ENCODE measurements around the gene ILK. TPM values are rescaled to one million over a fixed set of nuclear protein-coding genes. Genes with fewer than 3 reads are reported as not detected.
A peak's percentile ranks its signal among the peaks of the same experiment; 100 is the strongest.

Gene ILK
- total RNA-seq, 1 experiment from 2014 or later, result 86.5 TPM

- peaks cover 10% of the 10 kb centered on the region for H3K4me1 ChIP-seq (ENCODE audit: insufficient read depth, low read length, poor library complexity, severe bottlenecking)
- peak overlapping the region; percentile 65 for H3K4me3 ChIP-seq (ENCODE audit: low read depth, low read length, poor library complexity, severe bottlenecking)
- H3K27me3 ChIP-seq (replicated peaks; ENCODE audit: insufficient read depth, low read depth, low read length, poor library complexity), result no peaks in the 10 kb centered on the region
- no peaks in the 10 kb centered on the region for H3K9me3 ChIP-seq (ENCODE audit: low read depth, low read length, poor library complexity, severe bottlenecking)
- no TSS peak for BruUV-seq (replicated peaks)
- TF ChIP-seq EZH2 (IDR thresholded peaks at IDR 0.05; ENCODE audit: borderline replicate concordance, low read depth, low read length, poor library complexity, severe bottlenecking) (no peak), CTCF (conservative IDR thresholded peaks at IDR 0.05; ENCODE audit: low read depth, low read length) (no peak)
- POLR2A ChIA-PET (ENCODE audit: low non-redundant PET), result interaction anchor here (0.5 to 0.9 kb wide), 2 partner anchors 272 to 914 kb away, joined by 3 read pairs; no protein-coding TSS in a partner anchor
- peak; percentile 67 for DNase-seq (ENCODE audit: low spot score)
- H3K36me3 ChIP-seq (ENCODE audit: insufficient read depth, low read length, poor library complexity, severe bottlenecking), result no peaks in the 10 kb centered on the region
- H3K27ac ChIP-seq (ENCODE audit: low read depth, low read length, poor library complexity, severe bottlenecking), result peak overlapping the region; percentile 17
- CTCF ChIA-PET, result interaction anchor here (0.6 kb wide), 1 partner anchor 66 kb away, joined by 3 read pairs; the partner anchor contains the start of gene MRPL17
- intact Hi-C loops (cut with micrococcal nuclease; ENCODE audit: unreplicated experiment), result loop anchor here (5.0 to 10.0 kb wide), 2 partner anchors 150 to 233 kb away; no protein-coding TSS in a partner anchor
These were observed 13.8 kb downstream of the ILK start for GRCh38 chr11:6617315-6617781.

- peaks cover 10% of the 10 kb centered on the region for H3K4me1 ChIP-seq (ENCODE audit: insufficient read depth, low read length, poor library complexity, severe bottlenecking)
- no TSS peak for BruUV-seq (replicated peaks)
- intact Hi-C loops (cut with micrococcal nuclease; ENCODE audit: unreplicated experiment), result loop anchor here (2.0 to 10.0 kb wide), 3 partner anchors 64 to 234 kb away; partner anchors contain the start of gene MRPL17
- peak; percentile 93 for DNase-seq (ENCODE audit: low spot score)
- TF ChIP-seq CTCF (conservative IDR thresholded peaks at IDR 0.05; ENCODE audit: low read depth, low read length) (no peak), EZH2 (IDR thresholded peaks at IDR 0.05; ENCODE audit: borderline replicate concordance, low read depth, low read length, poor library complexity, severe bottlenecking) (no peak)
- ChIA-PET CTCF (no interaction called here), POLR2A (ENCODE audit: low non-redundant PET) (no interaction called here)
- no peaks in the 10 kb centered on the region for H3K36me3 ChIP-seq (ENCODE audit: insufficient read depth, low read length, poor library complexity, severe bottlenecking)
- H3K9me3 ChIP-seq (ENCODE audit: low read depth, low read length, poor library complexity, severe bottlenecking), result no peaks in the 10 kb centered on the region
- peak overlapping the region; percentile 51 for H3K27ac ChIP-seq (ENCODE audit: low read depth, low read length, poor library complexity, severe bottlenecking)
- no peaks in the 10 kb centered on the region for H3K27me3 ChIP-seq (replicated peaks; ENCODE audit: insufficient read depth, low read depth, low read length, poor library complexity)
- H3K4me3 ChIP-seq (ENCODE audit: low read depth, low read length, poor library complexity, severe bottlenecking), result peak overlapping the region; percentile 65
These were observed 14.8 kb downstream of the ILK start for GRCh38 chr11:6618117-6619003.

- no TSS peak for BruUV-seq (replicated peaks)
- TF ChIP-seq EZH2 (IDR thresholded peaks at IDR 0.05; ENCODE audit: borderline replicate concordance, low read depth, low read length, poor library complexity, severe bottlenecking) (no peak), CTCF (conservative IDR thresholded peaks at IDR 0.05; ENCODE audit: low read depth, low read length) (no peak)
- ChIA-PET POLR2A (ENCODE audit: low non-redundant PET) (no interaction called here), CTCF (no interaction called here)
- Histone ChIP-seq H3K27me3 (replicated peaks; ENCODE audit: insufficient read depth, low read depth, low read length, poor library complexity) (no peaks in the 10 kb centered on the region), H3K9me3 (ENCODE audit: low read depth, low read length, poor library complexity, severe bottlenecking) (no peaks in the 10 kb centered on the region), H3K27ac (ENCODE audit: low read depth, low read length, poor library complexity, severe bottlenecking) (peak within 1 kb of the TSS; percentile 51), H3K4me3 (ENCODE audit: low read depth, low read length, poor library complexity, severe bottlenecking) (peak within 1 kb of the TSS; percentile 65), H3K36me3 (ENCODE audit: insufficient read depth, low read length, poor library complexity, severe bottlenecking) (no peaks in the 10 kb centered on the region), H3K4me1 (ENCODE audit: insufficient read depth, low read length, poor library complexity, severe bottlenecking) (peaks cover 10% of the 10 kb centered on the region)
- DNase-seq (ENCODE audit: low spot score), result peak; percentile 94
- intact Hi-C loops (cut with micrococcal nuclease; ENCODE audit: unreplicated experiment), result loop anchor here (2.0 to 10.0 kb wide), 3 partner anchors 64 to 234 kb away; partner anchors contain the start of gene MRPL17
These were observed 15.6 kb downstream of the ILK start, which contains the start of gene TPP1 for GRCh38 chr11:6619004-6619745. TPP1 (minus strand) TSS chr11:6619422; CDS start chr11:6619400, 22 bp downstream.
